HG03469 (cell line): Measurements from ENCODE around the gene C19orf33.

Experiments used
- ATAC-seq: cut with Tn5 transposase; IDR thresholded peaks from one replicate; pipeline ENCODE4 v1.9.1; 2021; ENCODE audit warnings: mild to moderate bottlenecking, moderate library complexity, moderate number of reproducible peaks; ENCODE audit not compliant: unreplicated experiment

C19orf33 gene

GRCh38 chr19:38308006-38308766 lies 4.1 kb downstream of the C19orf33 start:
- no peak for ATAC-seq

- no peak for ATAC-seq
These were observed 5.0 kb downstream of the C19orf33 start for GRCh38 chr19:38308926-38309614.

- no peak for ATAC-seq
These were observed 5.7 kb downstream of the C19orf33 start for GRCh38 chr19:38309615-38310278.

GRCh38 chr19:38310279-38310670 lies 6.2 kb downstream of the C19orf33 start:
- ATAC-seq = no peak

GRCh38 chr19:38310986-38311385 lies 6.9 kb downstream of the C19orf33 start:
- ATAC-seq = no peak

GRCh38 chr19:38315657-38316476 lies 11.8 kb downstream of the C19orf33 start, which contains the start of gene YIF1B:
Gene YIF1B, minus strand, starts transcription at chr19:38315947. Its CDS starts 30 bp downstream, at chr19:38315917.
- ATAC-seq = peak; percentile 60

- ATAC-seq = no peak
These were observed 12.5 kb downstream of the C19orf33 start for GRCh38 chr19:38316477-38317067.

- ATAC-seq = no peak
These were observed 13.1 kb downstream of the C19orf33 start for GRCh38 chr19:38317104-38317612.

GRCh38 chr19:38318660-38319059 lies 14.6 kb downstream of the C19orf33 start:
- no peak for ATAC-seq

- no peak for ATAC-seq
These were observed 15.6 kb downstream of the C19orf33 start, which contains the start of gene KCNK6 for GRCh38 chr19:38319421-38320258. Gene KCNK6, plus strand, starts transcription at chr19:38319845. Its CDS starts 106 bp downstream, at chr19:38319951.

- ATAC-seq = no peak
These were observed 16.9 kb downstream of the C19orf33 start for GRCh38 chr19:38320969-38321339.

- ATAC-seq = no peak
These were observed 17.7 kb downstream of the C19orf33 start for GRCh38 chr19:38321646-38322196.

- ATAC-seq = no peak
These were observed 19.2 kb downstream of the C19orf33 start for GRCh38 chr19:38323291-38323690.

GRCh38 chr19:38324431-38324830 lies 20.4 kb downstream of the C19orf33 start:
- no peak for ATAC-seq

GRCh38 chr19:38326591-38326990 lies 22.5 kb downstream of the C19orf33 start:
- no peak for ATAC-seq

GRCh38 chr19:38329651-38330050 lies 25.6 kb downstream of the C19orf33 start:
- ATAC-seq = no peak

- no peak for ATAC-seq
These were observed 27.7 kb downstream of the C19orf33 start for GRCh38 chr19:38331728-38332127.

GRCh38 chr19:38333245-38333644 lies 29.2 kb downstream of the C19orf33 start:
- no peak for ATAC-seq
